NCI-H1092 (cell line): ENCODE results near the gene ARID4B.
"Not testable (repeated sequence)": the region's sequence is repeated elsewhere in the genome, so short reads cannot be mapped to it uniquely, and the experiment has no call there.

Experiments used
- DNase-seq: peaks from one replicate; lab custom pipeline; 2025; lab: John Stamatoyannopoulos, UW

ARID4B gene

DNA sequence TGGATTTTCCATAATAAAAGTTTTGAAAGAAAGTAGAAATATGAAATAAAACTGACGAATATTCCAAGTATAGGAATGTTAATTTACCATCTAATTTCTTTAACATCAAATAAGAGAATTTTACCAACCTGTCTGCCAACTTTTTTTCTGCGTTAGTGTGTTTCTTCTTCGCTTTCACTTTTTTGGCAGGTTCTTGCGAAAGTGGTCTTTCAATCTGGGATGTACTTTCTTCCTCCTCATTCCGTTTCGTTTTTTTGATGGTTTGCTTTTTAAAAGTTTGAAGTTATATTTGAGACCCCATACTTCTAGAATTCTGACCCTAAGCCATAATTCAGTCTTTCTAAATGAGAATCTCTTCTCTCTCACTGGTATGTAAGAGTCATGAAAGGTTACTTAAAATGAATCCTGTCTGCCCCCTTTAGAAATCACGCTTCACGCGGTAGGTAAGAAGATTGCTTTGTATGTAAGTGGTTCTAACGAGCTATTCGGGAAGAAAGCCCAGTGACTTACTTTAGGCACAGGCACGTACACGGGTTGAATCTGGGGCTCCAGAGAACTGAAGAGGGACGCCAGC lies 167.5 kb downstream of the ARID4B start:
- DNase-seq, result no peak

GRCh38 chr1:235159930-235160329 lies 168.0 kb downstream of the ARID4B start:
- DNase-seq, result not testable (repeated sequence)

GRCh38 chr1:235159284-235159683 lies 168.7 kb downstream of the ARID4B start:
- DNase-seq, result not testable (repeated sequence)

- no peak for DNase-seq
Measured at GRCh38 chr1:235158680-235159079, 169.3 kb downstream of the ARID4B start.

GRCh38 chr1:235157150-235157549 lies 170.8 kb downstream of the ARID4B start:
- no peak for DNase-seq

DNA sequence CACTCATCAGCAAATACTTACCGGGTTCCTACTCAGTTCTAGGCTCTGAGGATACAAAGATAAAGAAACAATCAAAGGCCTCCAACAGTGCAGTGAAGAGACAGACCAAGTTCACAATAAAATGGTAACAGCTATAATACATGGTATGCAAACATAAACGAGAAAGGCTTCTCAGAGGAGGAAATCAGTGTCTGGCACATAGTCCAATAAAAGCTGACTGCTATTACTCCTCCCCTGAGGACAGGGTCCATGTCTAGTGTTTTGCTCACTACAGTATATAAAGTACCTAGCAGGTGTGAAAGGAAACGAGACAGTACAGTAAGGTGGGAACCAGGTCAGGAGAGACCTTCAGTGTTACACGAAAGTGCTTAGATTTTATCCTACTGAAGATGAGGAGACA lies 171.2 kb downstream of the ARID4B start:
- DNase-seq, result no peak

- no peak for DNase-seq
Measured at GRCh38 chr1:235156265-235156664, 171.7 kb downstream of the ARID4B start.

DNA sequence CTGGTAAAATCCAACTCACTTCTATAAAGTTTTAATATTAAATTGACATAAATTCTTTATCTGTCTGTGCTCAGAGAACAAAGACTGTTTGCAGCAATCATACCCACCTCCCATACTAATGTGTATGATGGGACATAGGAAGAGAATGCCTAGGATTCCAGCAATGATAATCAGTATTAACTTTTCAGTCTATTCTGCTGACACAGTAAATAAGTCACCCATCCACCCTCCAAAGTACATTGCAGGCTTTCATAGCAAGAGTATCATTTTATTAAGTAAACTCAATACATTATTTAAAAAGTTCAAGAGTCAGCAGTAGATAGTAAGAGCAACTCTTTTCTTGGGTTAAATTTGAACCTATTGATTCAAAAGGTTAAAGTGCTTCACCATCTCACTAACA lies 175.7 kb downstream of the ARID4B start:
- no peak for DNase-seq

DNA sequence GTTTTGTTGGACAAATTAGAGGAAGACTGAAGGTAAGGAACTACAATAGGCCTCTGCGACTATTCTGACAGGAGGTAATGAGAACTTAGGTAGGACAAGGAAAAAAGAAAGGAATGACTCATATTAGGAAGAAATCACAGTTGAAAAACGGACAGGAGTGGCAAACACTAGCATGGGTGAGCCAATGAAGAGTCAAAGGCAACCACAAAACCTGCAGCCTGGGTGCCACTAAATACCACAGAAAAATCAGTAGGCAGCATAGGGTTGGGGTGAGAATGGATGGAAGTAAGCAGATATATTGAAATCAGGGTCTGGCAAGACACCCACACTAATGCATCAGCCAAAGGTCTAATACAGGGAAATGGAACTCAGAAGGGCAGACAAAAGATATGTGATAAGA lies 176.9 kb downstream of the ARID4B start:
- DNase-seq, result no peak

- no peak for DNase-seq
Measured at GRCh38 chr1:235149824-235150223, 178.2 kb downstream of the ARID4B start.

GRCh38 chr1:235147269-235147668 lies 180.7 kb downstream of the ARID4B start:
- DNase-seq, result no peak

DNA sequence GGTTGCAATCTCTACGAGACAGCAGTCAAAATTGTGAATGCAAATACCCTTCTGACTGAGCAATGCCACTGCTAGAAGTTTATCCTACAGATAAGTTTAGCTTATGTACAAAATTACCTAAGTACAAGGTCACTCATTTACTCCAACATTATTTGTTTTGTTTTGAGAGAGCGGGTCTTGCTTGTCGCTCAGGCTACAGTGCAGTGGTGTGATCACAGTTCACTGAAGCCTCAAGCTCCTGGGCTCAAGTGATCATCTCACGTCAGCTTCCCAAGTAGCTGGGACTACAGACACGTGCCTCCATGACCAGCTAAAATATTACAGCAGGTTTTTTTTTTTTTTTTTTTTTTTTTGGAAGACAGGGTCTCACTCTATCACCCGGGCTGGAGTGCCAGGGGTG lies 182.3 kb downstream of the ARID4B start:
- no peak for DNase-seq

- no peak for DNase-seq
Measured at GRCh38 chr1:235142991-235143390, 185.0 kb downstream of the ARID4B start.

DNA sequence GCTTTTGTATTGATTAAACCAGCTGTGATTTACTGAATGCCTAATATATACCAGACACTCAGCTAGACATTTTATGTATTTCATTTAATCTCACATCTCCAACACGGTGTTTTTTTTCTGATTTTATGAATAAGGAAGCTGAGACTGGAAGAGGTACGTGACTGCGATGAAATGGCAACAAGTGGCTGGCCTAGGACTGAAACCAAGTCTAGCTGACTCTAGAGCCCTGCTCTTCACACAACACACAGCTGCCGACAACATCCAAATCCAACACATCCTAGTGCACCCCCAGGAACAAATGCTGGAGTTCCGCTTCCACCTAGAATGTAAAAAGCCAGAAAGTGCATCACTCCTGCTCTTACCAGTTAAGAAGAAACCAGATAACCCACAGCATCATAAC lies 188.7 kb downstream of the ARID4B start:
- no peak for DNase-seq

- no peak for DNase-seq
Measured at GRCh38 chr1:235138821-235139220, 189.2 kb downstream of the ARID4B start.

DNA sequence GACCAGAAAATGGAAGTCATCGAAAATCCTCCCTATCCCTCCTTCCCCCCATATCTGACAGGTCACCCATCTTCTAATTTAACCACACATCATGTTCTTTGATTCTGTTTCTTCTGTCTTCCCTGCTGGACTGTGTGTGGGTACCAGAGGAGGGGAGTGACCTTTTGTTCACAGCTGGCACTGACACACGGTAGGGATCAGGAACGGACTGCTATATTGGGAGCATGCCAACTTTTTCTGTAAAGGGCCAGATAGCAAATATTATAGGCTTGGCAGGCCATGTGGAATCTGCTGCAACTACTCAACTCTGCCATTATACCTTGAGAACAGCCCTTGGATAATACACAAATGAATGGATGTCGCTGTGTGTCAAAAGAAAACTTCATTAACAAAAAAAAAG lies 191.9 kb downstream of the ARID4B start:
- DNase-seq, result peak; percentile 22

DNA sequence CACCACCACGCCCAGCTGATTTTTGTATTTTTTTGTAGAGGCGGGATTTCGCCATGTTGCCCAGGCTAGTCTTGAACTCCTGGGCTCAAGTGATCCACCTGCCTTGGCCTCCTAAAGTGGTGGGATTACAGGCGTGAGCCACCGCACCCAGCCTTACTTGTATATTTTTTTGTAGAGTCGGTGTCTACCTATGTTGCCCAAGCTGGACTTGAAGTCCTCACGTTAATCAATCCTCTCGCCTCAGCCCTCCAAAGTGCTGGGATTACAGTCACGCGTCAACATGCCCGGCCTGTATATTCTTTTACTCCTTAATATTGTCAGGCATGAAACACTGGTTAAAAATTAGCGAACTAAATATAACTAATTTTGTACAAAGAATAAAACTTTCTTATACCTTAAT lies 193.8 kb downstream of the ARID4B start:
- no peak for DNase-seq

DNA sequence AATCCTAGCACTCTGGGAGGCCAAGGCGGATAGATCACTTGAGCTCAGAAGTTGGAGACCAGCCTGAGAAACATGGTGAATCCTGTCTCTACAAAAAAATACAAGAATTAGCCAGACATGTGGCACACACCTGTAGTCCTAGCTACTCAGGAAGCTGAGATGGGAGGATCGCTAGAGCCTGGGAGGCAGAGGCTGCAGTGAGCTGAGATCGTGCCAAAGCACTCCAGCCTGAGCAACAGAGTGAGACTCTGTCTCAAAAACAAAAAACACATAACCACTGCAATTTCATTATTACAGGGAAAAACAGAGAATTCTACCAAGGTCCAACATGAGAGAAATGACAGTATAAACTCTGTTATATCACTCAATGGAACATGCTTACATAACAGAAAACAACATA lies 194.9 kb downstream of the ARID4B start:
- no peak for DNase-seq

GRCh38 chr1:235131961-235132360 lies 196.0 kb downstream of the ARID4B start:
- DNase-seq, result no peak

DNA sequence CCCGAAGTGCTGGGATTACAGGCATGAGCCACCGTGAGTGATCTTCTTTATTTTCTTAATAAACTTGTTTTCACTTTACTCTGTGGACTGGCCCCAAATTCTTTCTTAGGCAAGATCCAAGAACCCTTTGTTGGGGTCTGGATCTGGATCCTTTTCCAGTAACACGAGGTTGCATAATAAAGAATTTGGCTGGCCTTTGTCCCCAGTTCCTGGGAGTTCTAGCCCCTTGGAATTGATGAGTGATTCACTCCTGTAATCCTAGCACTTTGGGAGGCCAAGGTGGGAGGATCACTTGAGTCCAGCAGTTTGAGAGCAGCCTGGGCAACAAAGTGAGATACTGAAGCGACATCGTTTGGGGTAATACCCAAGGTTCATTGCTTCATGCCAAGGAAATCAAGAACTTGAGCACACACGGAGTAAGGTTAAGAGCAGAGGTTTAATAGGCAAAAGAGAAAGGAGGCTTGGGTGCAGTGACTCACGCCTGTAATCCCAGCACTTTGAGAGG lies 197.2 kb downstream of the ARID4B start:
- no peak for DNase-seq

GRCh38 chr1:235129774-235130570 lies 198.0 kb downstream of the ARID4B start:
- DNase-seq, result no peak

DNA sequence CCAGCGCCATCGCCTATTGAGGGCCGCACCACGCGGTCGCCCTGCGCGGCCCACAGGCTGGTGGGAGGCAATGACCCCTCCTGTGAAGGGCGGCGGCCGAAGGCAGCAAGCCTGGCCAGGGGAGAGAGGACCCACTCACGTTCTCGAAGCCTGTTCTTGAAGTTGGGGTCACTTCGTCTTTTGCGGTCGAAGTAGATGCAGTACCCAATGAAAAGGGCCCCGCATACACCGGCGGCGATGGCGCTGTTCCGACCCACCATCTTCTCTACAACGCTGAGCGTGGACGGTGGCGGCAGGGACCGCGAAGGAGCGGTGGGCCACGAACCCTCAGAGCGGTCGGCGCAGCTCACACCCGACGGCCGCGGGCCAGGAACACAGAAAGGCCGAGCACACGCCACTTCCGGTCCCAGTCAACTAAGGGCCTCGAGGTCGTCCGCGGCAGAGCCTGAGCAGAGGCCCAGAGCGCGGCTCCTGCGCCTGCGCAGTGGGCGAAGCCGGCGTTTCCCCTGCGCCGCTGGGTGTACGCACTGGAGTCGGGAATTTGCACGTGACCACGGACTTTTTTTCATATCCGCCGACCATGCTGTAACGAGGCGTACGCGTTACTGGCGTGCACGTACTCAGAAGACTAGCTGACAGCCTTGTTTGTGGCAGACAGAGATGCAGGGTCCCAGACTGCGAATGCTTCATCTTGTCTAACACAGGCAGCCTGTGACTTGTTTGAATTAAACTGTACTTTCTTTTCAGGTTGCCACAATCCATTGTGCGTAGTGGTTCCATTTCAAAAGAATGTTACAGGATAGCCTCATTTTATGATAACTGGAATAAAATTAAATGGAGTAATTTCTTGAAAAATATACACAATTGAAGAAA lies 199.3 kb downstream of the ARID4B start, which contains the start of gene TOMM20:
Gene TOMM20 (minus strand): TSS at position 382 of the 873 bp plus-strand sequence. CDS start 122 bp downstream, at position 260.
- DNase-seq, result peak; percentile 99
